A549 (cell line): ENCODE measurements around the gene APH1B.

ENCODE experiments used
- BHLHE40 ChIP-seq: IDR thresholded peaks from 2 replicates; pipeline ENCODE4 v1.6.1; 2012; ENCODE audit warnings: low read depth, low read length, inconsistent platforms
- CHD4 ChIP-seq: fragments of 200-600 bp; sonication (generic); IDR thresholded peaks from 2 replicates; pipeline ENCODE4 v1.6.1; 2016; ENCODE audit warnings: antibody characterized with exemption, mild to moderate bottlenecking, borderline replicate concordance
- HDAC2 ChIP-seq: fragments of 200-600 bp; sonication (generic); IDR thresholded peaks from 2 replicates; pipeline ENCODE4 v1.6.1; 2016
- HMGXB4 ChIP-seq: fragments of 250-450 bp; sonication (Bioruptor Pico); IDR thresholded peaks from 2 replicates; pipeline ENCODE4 v1.5.0; 2021; ENCODE audit warnings: mild to moderate bottlenecking, moderate library complexity, borderline replicate concordance
- JUNB ChIP-seq: fragments of >200 bp; sonication (Bioruptor Twin); formaldehyde crosslinking; IDR thresholded peaks from 2 replicates; pipeline ENCODE4 v1.6.1; 2016
- MAX ChIP-seq: IDR thresholded peaks from 2 replicates; pipeline ENCODE4 v1.6.1; 2012
- POLR2A ChIP-seq: IDR thresholded peaks from 2 replicates; pipeline ENCODE4 v1.6.1; 2012; ENCODE audit warnings: mild to moderate bottlenecking, low read length
- RFX5 ChIP-seq: fragments of 450-650 bp; IDR thresholded peaks from 2 replicates; pipeline ENCODE4 v1.7.1; 2014; ENCODE audit warnings: antibody characterized with exemption, mild to moderate bottlenecking, moderate library complexity
- SREBF2 ChIP-seq: fragments of 450-650 bp; IDR thresholded peaks from 2 replicates; pipeline ENCODE4 v1.6.1; 2014; ENCODE audit warnings: mild to moderate bottlenecking, moderate library complexity
- ZFP36 ChIP-seq: fragments of 450-650 bp; IDR thresholded peaks from 2 replicates; pipeline ENCODE4 v1.6.1; 2014; ENCODE audit warnings: borderline replicate concordance; ENCODE audit not compliant: partially characterized antibody
- TF ChIP-seq, protein P1 (sequence below): IDR thresholded peaks from 2 replicates; pipeline ENCODE4 v1.6.1; 2012; ENCODE audit warnings: low read depth, borderline replicate concordance
- TF ChIP-seq, protein P2 (sequence below): fragments of >200 bp; sonication (Bioruptor Twin); formaldehyde crosslinking; IDR thresholded peaks from 3 replicates; pipeline ENCODE4 v1.5.1; 2016
- TF ChIP-seq, protein P3 (sequence below): fragments of 200-600 bp; sonication (generic); IDR thresholded peaks from 2 replicates; pipeline ENCODE4 v1.6.1; 2016; ENCODE audit warnings: antibody characterized with exemption, mild to moderate bottlenecking, moderate library complexity

DNA sequence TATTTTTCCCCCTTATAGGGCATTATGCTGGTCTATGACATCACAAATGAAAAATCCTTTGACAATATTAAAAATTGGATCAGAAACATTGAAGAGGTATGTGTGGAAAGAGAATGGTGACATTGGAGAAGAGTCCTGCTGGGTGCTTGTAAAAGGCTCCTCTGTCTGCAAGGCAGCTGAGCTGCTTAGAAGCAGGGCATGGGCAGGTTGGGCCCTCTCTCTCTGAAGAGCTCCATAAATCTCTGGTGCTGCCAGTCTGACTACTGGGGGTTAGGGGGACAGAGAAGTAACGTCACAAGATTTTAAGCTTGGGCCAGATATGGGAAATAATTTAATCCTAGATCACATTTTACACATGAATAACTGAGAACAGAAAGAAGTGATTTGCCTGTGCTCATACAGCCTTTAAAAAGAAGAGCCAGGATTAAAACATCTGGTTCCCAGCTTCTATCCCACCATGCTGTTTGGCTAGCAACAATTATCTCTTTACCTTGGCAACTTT is 21.9 kb upstream of the APH1B start:
- TF ChIP-seq JUNB = no peak
- no peak for TF ChIP-seq HDAC2
- TF ChIP-seq, protein P1, sequence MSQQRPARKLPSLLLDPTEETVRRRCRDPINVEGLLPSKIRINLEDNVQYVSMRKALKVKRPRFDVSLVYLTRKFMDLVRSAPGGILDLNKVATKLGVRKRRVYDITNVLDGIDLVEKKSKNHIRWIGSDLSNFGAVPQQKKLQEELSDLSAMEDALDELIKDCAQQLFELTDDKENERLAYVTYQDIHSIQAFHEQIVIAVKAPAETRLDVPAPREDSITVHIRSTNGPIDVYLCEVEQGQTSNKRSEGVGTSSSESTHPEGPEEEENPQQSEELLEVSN = no peak
- TF ChIP-seq, protein P2, sequence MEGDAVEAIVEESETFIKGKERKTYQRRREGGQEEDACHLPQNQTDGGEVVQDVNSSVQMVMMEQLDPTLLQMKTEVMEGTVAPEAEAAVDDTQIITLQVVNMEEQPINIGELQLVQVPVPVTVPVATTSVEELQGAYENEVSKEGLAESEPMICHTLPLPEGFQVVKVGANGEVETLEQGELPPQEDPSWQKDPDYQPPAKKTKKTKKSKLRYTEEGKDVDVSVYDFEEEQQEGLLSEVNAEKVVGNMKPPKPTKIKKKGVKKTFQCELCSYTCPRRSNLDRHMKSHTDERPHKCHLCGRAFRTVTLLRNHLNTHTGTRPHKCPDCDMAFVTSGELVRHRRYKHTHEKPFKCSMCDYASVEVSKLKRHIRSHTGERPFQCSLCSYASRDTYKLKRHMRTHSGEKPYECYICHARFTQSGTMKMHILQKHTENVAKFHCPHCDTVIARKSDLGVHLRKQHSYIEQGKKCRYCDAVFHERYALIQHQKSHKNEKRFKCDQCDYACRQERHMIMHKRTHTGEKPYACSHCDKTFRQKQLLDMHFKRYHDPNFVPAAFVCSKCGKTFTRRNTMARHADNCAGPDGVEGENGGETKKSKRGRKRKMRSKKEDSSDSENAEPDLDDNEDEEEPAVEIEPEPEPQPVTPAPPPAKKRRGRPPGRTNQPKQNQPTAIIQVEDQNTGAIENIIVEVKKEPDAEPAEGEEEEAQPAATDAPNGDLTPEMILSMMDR = no peak
- no peak for TF ChIP-seq BHLHE40
- no peak for TF ChIP-seq ZFP36
- no peak for TF ChIP-seq MAX
- no peak for TF ChIP-seq POLR2A
- TF ChIP-seq HMGXB4 (CRISPR knock-in tag) = no peak
- TF ChIP-seq RFX5 = no peak
- TF ChIP-seq SREBF2 = no peak
- TF ChIP-seq CHD4 = no peak
- TF ChIP-seq, protein P3, sequence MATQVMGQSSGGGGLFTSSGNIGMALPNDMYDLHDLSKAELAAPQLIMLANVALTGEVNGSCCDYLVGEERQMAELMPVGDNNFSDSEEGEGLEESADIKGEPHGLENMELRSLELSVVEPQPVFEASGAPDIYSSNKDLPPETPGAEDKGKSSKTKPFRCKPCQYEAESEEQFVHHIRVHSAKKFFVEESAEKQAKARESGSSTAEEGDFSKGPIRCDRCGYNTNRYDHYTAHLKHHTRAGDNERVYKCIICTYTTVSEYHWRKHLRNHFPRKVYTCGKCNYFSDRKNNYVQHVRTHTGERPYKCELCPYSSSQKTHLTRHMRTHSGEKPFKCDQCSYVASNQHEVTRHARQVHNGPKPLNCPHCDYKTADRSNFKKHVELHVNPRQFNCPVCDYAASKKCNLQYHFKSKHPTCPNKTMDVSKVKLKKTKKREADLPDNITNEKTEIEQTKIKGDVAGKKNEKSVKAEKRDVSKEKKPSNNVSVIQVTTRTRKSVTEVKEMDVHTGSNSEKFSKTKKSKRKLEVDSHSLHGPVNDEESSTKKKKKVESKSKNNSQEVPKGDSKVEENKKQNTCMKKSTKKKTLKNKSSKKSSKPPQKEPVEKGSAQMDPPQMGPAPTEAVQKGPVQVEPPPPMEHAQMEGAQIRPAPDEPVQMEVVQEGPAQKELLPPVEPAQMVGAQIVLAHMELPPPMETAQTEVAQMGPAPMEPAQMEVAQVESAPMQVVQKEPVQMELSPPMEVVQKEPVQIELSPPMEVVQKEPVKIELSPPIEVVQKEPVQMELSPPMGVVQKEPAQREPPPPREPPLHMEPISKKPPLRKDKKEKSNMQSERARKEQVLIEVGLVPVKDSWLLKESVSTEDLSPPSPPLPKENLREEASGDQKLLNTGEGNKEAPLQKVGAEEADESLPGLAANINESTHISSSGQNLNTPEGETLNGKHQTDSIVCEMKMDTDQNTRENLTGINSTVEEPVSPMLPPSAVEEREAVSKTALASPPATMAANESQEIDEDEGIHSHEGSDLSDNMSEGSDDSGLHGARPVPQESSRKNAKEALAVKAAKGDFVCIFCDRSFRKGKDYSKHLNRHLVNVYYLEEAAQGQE = no peak
